Activated CD4-positive, alpha-beta memory T cell treated with anti-CD3 and anti-CD28 coated beads, Interleukin-2, amount 10 ng/mL, durations not matched to agents 7 days and 5 days (primary cell): ENCODE measurements around the gene SKAP1. TPM values are rescaled to one million over a fixed set of nuclear protein-coding genes. Genes with fewer than 3 reads are reported as not detected.
"Not testable (repeated sequence)": the region's sequence is repeated elsewhere in the genome, so short reads cannot be mapped to it uniquely, and the experiment has no call there.

Source experiments
- CTCF ChIA-PET: fragments of 350-600 bp; sonication (Branson Sonifier 250); formaldehyde crosslinking; loops from one replicate; lab custom pipeline; 2021; ENCODE audit warnings: antibody characterized with exemption, inconsistent platforms; lab: Charles Lee
- POLR2A ChIA-PET: fragments of 350-600 bp; sonication (Branson Sonifier 250); formaldehyde crosslinking; loops from one replicate; lab custom pipeline; 2021; ENCODE audit warnings: antibody characterized with exemption; lab: Charles Lee
- DNase-seq: peaks from one replicate; pipeline ENCODE4 v3.0.0-alpha.2; 2020
- H3K27ac Mint-ChIP-seq: one replicate; pipeline ENCODE4 v1.8.0; 2021; ENCODE audit warnings: mild to moderate bottlenecking, mixed read lengths
- H3K27me3 Mint-ChIP-seq: one replicate; pipeline ENCODE4 v1.8.0; 2021; ENCODE audit warnings: mixed read lengths
- H3K36me3 Mint-ChIP-seq: one replicate; pipeline ENCODE4 v1.8.0; 2021; ENCODE audit warnings: low read depth, mixed read lengths
- H3K4me1 Mint-ChIP-seq: one replicate; pipeline ENCODE4 v1.8.0; 2021; ENCODE audit warnings: mixed read lengths
- H3K4me3 Mint-ChIP-seq: one replicate; pipeline ENCODE4 v1.8.0; 2021; ENCODE audit warnings: mild to moderate bottlenecking, mixed read lengths
- H3K9me3 Mint-ChIP-seq: one replicate; pipeline ENCODE4 v1.8.0; 2021; ENCODE audit warnings: mixed read lengths
- total RNA-seq, 2 experiments: library from RNA; stranded (reverse); gene quantifications; one replicate each; pipeline ENCODE4 v1.2.3, GENCODE V29; 2021

The SKAP1 gene
- total RNA-seq, 2 experiments from 2014 or later: 132 to 133 TPM

DNA sequence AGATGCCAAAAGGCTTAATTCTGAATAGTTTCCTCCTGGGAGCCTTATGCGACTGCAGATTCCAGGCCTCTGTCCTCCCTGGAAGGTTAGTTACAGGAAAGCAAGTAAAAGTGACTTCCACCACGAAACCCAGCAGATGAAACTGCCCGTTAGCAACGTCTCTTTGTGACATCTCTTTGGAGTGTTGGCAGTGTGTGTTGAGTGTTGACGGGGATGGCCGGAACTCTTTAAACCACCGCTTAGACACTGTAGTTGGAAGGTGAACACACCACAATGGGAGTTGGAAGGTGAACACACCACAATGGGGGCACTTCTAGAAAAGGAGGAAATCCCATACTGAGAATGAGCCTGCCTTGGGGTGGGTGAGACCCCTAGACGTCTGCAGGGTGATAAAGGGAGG, 858 bp downstream of the SKAP1 start:
- peak overlapping the region; percentile 92 for H3K27ac Mint-ChIP-seq
- POLR2A ChIA-PET: interaction anchor here (1.0 to 6.3 kb wide), 8 partner anchors 8 to 114 kb away, joined by 3 to 141 read pairs (median 5); no protein-coding TSS in a partner anchor
- H3K36me3 Mint-ChIP-seq: peaks cover 33% of the 10 kb centered on the region

DNA sequence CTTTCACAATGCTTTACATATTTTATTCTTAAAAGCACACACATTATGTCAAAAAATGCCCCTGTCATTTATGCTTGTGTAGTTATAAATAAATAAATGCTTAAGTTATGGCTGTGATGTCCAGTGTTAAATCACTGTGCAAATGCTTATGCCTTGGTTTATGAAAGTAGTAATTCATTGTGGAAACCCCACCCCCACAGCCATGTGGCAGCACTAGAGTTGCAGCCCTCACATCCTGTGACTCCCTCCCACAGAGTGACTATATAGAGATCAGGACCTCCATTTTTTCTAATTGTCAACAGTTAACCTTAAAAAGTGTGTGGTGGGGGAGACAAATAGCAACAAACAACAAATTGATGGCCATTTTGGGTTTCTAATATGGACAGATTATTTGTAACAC, 2.4 kb downstream of the SKAP1 start:
- POLR2A ChIA-PET: interaction anchor here (1.0 to 6.3 kb wide), 10 partner anchors 8 to 116 kb away, joined by 3 to 141 read pairs (median 5); no protein-coding TSS in a partner anchor

More for the DNA sequence above, 858 bp downstream of the SKAP1 start:
- DNase-seq: peak; percentile 55
- Mint-ChIP-seq H3K27me3 (no peaks in the 10 kb centered on the region), H3K4me3 (peak overlapping the region; percentile 89), H3K9me3 (no peaks in the 10 kb centered on the region), H3K4me1 (peaks cover 50% of the 10 kb centered on the region)
- CTCF ChIA-PET: interaction anchor here (1.1 kb wide), 2 partner anchors 12 to 145 kb away, joined by 3 to 5 read pairs; no protein-coding TSS in a partner anchor

DNA sequence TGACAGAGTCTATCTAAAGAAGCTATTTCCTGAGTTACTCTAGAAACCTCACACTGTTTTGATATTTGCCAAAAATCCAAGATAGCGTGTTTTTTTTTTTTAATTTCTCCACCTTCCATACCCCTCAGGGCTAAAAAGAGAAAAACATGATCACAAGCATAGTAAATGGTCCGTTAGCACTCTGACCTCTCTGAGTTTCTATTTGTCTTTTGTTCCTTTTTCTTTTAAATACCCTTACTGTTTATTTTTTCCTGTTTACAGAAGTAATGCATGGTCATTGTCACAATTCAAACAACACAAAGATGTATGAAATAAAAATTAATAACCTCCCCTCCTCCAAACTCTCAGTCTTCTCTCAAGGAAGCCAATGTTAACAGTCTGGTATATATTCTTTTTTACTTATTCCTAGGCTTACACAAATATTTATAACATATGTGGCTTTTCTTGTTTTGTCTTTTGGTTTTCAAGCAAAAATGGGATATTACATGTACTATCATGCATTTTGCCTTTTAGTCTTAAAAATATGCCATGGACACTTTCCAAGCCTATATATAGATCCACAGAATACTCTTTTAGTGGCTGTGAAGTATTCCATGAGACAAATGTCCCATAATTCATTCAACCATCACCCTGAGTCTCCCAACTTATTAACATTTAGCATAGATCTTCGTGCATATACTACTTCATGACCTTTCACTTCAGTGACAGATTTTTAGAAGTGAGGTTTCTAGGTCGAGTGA, 3.1 kb downstream of the SKAP1 start:
- H3K4me3 Mint-ChIP-seq: peak overlapping the region; percentile 66
- H3K4me1 Mint-ChIP-seq: peaks cover 61% of the 10 kb centered on the region
- no peak for DNase-seq
- CTCF ChIA-PET: interaction anchor here (0.9 to 1.4 kb wide), 3 partner anchors 27 to 32 kb away, joined by 4 to 6 read pairs (median 4); no protein-coding TSS in a partner anchor
- H3K36me3 Mint-ChIP-seq: peaks cover 43% of the 10 kb centered on the region
- H3K27me3 Mint-ChIP-seq: no peaks in the 10 kb centered on the region
- H3K9me3 Mint-ChIP-seq: no peaks in the 10 kb centered on the region
- POLR2A ChIA-PET: interaction anchor here (0.6 to 1.8 kb wide), 8 partner anchors 9 to 531 kb away, joined by 3 to 12 read pairs (median 4); partner anchors contain the start of gene SP2
- peak overlapping the region; percentile 65 for H3K27ac Mint-ChIP-seq

More for the DNA sequence above, 2.4 kb downstream of the SKAP1 start:
- DNase-seq: peak; percentile 80
- H3K36me3 Mint-ChIP-seq: peaks cover 39% of the 10 kb centered on the region
- H3K27ac Mint-ChIP-seq: peak overlapping the region; percentile 92
- H3K9me3 Mint-ChIP-seq: no peaks in the 10 kb centered on the region
- peak overlapping the region; percentile 89 for H3K4me3 Mint-ChIP-seq
- CTCF ChIA-PET: interaction anchor here (0.8 to 1.4 kb wide), 4 partner anchors 12 to 166 kb away, joined by 3 to 11 read pairs (median 4); partner anchors contain the start of gene HOXB5
- peaks cover 58% of the 10 kb centered on the region for H3K4me1 Mint-ChIP-seq
- no peaks in the 10 kb centered on the region for H3K27me3 Mint-ChIP-seq

DNA sequence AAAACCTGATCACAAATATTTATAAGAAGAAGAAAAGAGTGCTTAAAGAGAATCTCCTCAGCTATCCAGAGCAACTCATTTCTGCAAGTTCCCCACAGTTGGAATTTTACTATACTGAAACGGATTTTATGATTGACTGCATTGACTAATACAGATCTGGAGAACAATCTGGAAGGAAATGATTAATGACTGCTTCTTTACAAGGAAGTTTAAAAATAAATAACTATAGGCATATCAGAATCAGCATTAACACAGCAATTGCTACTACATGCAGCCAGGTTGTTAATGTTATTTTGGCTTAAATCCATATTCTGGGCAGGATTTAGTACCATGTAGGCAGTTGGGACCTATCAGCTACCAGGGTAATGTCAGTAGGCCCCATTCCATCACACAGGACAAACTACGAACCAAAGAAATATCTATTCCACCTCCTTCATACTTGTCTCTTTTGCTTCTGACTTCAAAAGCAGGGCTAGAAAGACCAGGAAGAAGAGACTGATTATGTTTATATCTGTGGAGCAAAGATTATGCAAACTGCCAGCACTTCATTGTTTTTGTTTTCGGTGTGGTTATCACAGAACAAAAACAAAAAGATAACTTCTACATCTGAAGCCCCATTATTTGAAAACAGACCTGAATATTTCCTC, 3.9 kb downstream of the SKAP1 start:
- DNase-seq: no peak
- ChIA-PET CTCF (interaction anchor here (0.9 to 1.4 kb wide), 4 partner anchors 14 to 33 kb away, joined by 4 to 6 read pairs (median 4); no protein-coding TSS in a partner anchor), POLR2A (interaction anchor here (0.6 to 1.8 kb wide), 8 partner anchors 9 to 530 kb away, joined by 3 to 12 read pairs (median 4); partner anchors contain the start of gene SP2)
- Mint-ChIP-seq H3K4me1 (peaks cover 60% of the 10 kb centered on the region), H3K4me3 (peak overlapping the region; percentile 66), H3K36me3 (peaks cover 49% of the 10 kb centered on the region), H3K9me3 (no peaks in the 10 kb centered on the region), H3K27ac (peak overlapping the region; percentile 65), H3K27me3 (no peaks in the 10 kb centered on the region)

DNA sequence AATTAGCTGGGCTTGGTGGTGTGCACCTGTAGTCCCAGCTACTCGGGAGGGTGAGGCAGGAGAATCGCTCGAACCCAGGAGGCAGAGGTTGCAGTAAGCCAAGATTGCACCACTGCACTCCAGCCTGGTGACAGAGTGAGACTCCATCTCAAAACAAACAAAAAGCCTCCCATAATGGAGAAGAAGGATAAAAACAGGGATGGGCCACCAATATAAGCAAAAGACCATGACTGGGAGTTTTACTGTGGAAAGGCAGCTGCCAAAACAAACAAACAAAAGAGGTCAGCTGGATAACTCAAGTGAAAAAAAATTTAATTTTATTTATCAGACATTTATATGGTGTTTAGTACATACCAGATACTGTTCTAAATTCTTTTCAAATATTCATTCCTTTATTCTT, 8.0 kb downstream of the SKAP1 start:
- CTCF ChIA-PET: interaction anchor here (0.6 kb wide), 1 partner anchor 70 kb away, joined by 6 read pairs; no protein-coding TSS in a partner anchor
- POLR2A ChIA-PET, DNase-seq, H3K27ac Mint-ChIP-seq, H3K4me3 Mint-ChIP-seq, H3K9me3 Mint-ChIP-seq, H3K27me3 Mint-ChIP-seq: not testable (repeated sequence)
- Mint-ChIP-seq H3K4me1 (peaks cover 62% of the 10 kb centered on the region), H3K36me3 (peaks cover 48% of the 10 kb centered on the region)

DNA sequence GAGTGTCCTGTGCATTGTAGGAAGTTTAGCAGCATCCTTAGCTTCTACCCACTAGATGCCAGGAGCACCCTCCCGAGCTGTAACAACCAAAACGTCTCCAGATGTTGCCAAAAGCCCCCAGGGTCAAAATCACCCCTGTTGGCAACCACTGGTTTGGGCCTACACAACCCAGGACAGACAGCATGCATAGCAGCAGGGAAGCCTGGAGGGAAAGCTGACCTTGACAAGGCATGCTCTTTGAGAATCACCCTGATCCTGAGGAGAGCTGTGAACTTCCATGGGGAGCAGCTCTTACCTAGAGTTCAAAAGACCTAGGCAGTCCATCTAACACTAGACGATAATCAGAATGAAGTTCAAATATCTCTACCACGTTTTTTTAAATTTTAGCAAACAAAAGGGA, 9.2 kb downstream of the SKAP1 start:
- Mint-ChIP-seq H3K36me3 (peaks cover 39% of the 10 kb centered on the region), H3K27me3 (no peaks in the 10 kb centered on the region), H3K9me3 (no peaks in the 10 kb centered on the region), H3K4me3 (no peak overlapping the region), H3K4me1 (peaks cover 60% of the 10 kb centered on the region), H3K27ac (no peak overlapping the region)
- ChIA-PET CTCF (interaction anchor here (0.8 kb wide), 1 partner anchor 19 kb away, joined by 5 read pairs; no protein-coding TSS in a partner anchor), POLR2A (interaction anchor here (1.1 kb wide), 1 partner anchor 9 kb away, joined by 3 read pairs; the partner anchor contains the start of gene SKAP1)
- DNase-seq: no peak

DNA sequence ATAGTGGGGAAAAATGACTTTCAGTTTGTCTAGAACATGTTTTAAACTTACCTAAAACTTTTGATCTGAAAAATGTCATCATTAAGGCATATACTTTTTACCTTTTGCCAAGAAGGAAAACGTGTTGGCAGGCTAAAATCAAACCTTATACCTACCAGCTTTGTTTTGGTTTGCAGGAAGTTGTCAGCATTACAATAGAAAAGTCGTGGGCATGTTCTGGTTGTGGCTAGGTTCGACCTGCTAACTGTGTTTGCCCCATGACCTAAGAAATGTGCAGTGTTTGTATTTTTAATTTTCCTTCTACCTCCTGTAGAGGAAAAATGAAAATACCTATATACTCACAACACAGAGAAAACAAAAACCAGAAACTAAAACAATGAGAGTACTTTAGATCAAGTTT, 13.0 kb downstream of the SKAP1 start:
- Mint-ChIP-seq H3K4me3 (no peak overlapping the region), H3K27ac (peak overlapping the region; percentile 59), H3K27me3 (no peaks in the 10 kb centered on the region), H3K9me3 (no peaks in the 10 kb centered on the region), H3K4me1 (peaks cover 69% of the 10 kb centered on the region), H3K36me3 (peaks cover 50% of the 10 kb centered on the region)
- CTCF ChIA-PET: interaction anchor here (0.9 to 1.1 kb wide), 4 partner anchors 11 to 75 kb away, joined by 3 to 4 read pairs (median 3); no protein-coding TSS in a partner anchor
- POLR2A ChIA-PET: interaction anchor here (0.6 to 2.3 kb wide), 6 partner anchors 9 to 1158 kb away, joined by 3 to 9 read pairs (median 3); partner anchors contain the start of gene HOXB5
- no peak for DNase-seq

DNA sequence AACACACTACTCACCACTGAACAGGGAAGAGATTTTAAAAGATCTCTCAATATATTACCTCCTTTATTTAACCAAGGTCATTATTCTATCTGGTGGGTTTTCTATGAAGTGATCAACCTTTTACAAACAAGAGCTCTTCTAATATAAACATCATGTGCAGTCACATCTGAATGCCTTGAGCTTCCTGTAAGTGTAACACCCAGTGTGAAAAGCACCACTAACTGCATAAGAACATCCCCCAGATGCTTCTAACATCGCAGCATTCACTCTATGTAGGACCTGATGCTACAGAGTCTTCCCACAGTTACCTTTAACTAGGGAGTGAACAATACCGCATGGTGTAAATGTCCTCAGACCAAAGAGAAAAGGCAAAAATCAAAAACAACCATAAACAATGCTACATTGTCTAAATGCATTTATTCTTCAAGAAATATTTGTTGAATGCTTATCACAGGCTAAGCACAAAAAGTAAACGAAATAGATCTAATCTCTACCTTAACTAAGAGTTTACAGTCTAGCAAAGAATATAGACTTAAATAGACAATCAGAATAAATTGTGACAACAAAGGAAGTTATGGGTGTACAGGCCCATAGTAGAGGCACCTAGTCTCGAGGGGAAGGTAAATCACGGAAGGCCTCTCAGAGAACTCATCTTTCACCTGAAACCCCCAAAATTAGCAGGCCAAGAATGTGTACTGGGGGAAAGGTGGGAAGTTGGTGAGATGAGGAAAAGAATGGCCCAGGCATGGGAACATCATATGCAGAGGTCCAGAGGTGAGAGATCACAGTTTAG, 16.2 kb downstream of the SKAP1 start:
- CTCF ChIA-PET: interaction anchor here (1.4 to 1.9 kb wide), 4 partner anchors 26 to 78 kb away, joined by 3 to 6 read pairs (median 6); no protein-coding TSS in a partner anchor
- Mint-ChIP-seq H3K27ac (peak overlapping the region; percentile 64), H3K4me1 (peaks cover 69% of the 10 kb centered on the region), H3K9me3 (no peaks in the 10 kb centered on the region), H3K4me3 (no peak overlapping the region), H3K36me3 (peaks cover 61% of the 10 kb centered on the region), H3K27me3 (no peaks in the 10 kb centered on the region)
- POLR2A ChIA-PET: interaction anchor here (0.9 to 2.5 kb wide), 7 partner anchors 11 to 79 kb away, joined by 3 to 22 read pairs (median 5); no protein-coding TSS in a partner anchor
- no peak for DNase-seq

DNA sequence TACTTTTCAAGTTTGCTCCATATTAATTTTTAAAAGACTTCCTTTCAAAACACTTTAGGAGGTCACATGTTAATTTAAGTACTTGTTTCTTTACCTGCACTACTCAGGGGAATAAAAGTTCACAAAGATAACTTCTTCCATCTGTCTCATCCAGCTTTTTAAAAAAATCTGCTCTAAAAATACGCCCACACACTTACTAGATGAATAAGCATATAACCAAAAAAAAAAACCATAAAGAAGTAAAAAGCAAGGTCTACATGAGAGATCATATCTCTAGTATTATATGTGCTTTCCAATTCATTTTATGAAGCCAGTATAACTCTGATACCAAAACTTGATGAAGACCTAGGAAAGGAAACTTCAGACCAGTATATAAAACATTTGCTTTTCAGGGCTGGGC, 17.2 kb downstream of the SKAP1 start:
- DNase-seq: no peak
- Mint-ChIP-seq H3K9me3 (no peaks in the 10 kb centered on the region), H3K4me3 (no peak overlapping the region), H3K36me3 (peaks cover 61% of the 10 kb centered on the region), H3K4me1 (peaks cover 68% of the 10 kb centered on the region), H3K27me3 (no peaks in the 10 kb centered on the region), H3K27ac (peak overlapping the region; percentile 19)
- ChIA-PET CTCF (interaction anchor here (0.9 to 1.9 kb wide), 6 partner anchors 11 to 79 kb away, joined by 3 to 6 read pairs (median 4); no protein-coding TSS in a partner anchor), POLR2A (interaction anchor here (0.9 to 2.5 kb wide), 7 partner anchors 10 to 80 kb away, joined by 3 to 22 read pairs (median 4); no protein-coding TSS in a partner anchor)

DNA sequence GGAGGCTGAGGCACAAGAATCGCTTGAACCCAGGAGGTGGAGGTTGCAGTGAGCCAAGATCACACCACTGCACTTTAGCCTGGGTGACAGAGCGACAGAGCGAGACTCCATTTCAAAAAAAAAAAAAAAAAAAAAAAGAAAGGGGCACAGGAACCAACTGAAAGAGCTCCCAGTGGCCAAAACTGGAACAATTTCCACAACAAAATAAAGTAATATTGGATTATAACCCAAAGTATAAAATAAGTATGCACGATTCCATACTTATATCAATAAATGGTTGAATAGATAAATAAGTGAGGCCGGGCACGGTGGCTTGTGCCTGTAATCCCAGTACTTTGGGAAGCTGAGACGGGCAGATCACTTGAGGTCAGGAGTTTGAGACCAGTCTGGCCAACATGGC, 19.2 kb downstream of the SKAP1 start:
- H3K27ac Mint-ChIP-seq, H3K27me3 Mint-ChIP-seq, DNase-seq, H3K9me3 Mint-ChIP-seq, H3K4me3 Mint-ChIP-seq, POLR2A ChIA-PET: not testable (repeated sequence)
- CTCF ChIA-PET: interaction anchor here (1.1 to 1.7 kb wide), 3 partner anchors 11 to 58 kb away, joined by 3 read pairs; no protein-coding TSS in a partner anchor
- peaks cover 66% of the 10 kb centered on the region for H3K4me1 Mint-ChIP-seq
- peaks cover 68% of the 10 kb centered on the region for H3K36me3 Mint-ChIP-seq

DNA sequence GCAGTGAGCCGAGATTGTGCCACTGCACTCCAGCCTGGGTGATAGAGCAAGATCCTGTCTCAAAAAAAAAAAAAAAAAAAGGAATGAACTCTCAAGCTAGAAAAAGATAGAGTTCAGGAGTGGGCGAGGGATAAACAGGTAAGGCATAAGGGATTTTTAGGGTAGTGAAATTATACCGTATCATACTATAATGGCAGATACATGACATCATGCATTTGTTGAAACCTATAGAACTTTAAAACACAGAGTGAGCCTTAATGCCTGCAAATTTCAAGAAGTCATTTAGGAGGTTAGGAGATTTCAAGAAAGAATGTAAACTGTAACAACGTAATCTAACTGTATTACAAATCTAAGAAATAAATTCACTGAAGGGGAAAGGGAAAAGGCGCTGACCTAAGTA, 20.4 kb downstream of the SKAP1 start:
- POLR2A ChIA-PET: interaction anchor here (1.4 kb wide), 1 partner anchor 10 kb away, joined by 4 read pairs; no protein-coding TSS in a partner anchor
- H3K36me3 Mint-ChIP-seq: peaks cover 69% of the 10 kb centered on the region

More for the DNA sequence above, 20.4 kb downstream of the SKAP1 start:
- H3K27me3 Mint-ChIP-seq: no peaks in the 10 kb centered on the region
- DNase-seq: no peak
- H3K27ac Mint-ChIP-seq: no peak overlapping the region
- no peak overlapping the region for H3K4me3 Mint-ChIP-seq
- CTCF ChIA-PET: interaction anchor here (1.2 to 1.8 kb wide), 4 partner anchors 10 to 73 kb away, joined by 3 to 10 read pairs (median 4); no protein-coding TSS in a partner anchor
- H3K9me3 Mint-ChIP-seq: no peaks in the 10 kb centered on the region
- H3K4me1 Mint-ChIP-seq: peaks cover 59% of the 10 kb centered on the region
